GM23338 (cell line): ENCODE measurements around the gene LIMCH1. TPM values are rescaled to one million over a fixed set of nuclear protein-coding genes. Genes with fewer than 3 reads are reported as not detected.

Experiments
- ATAC-seq: fragments of 200-7000 bp; cut with Tn5 transposase; 3 replicates; pipeline ENCODE4 v1.9.1; 2020
- DNase-seq: peaks from one replicate; pipeline ENCODE4 v3.0.0-alpha.2; 2015; ENCODE audit warnings: low spot score
- H2AFZ ChIP-seq: fragments of 200-600 bp; sonication (generic); 2 replicates; pipeline ENCODE4 v1.8.0; 2016; ENCODE audit warnings: antibody characterized with exemption, mild to moderate bottlenecking, moderate library complexity
- H3F3A ChIP-seq: fragments of 200-600 bp; sonication (generic); replicated peaks from 2 replicates; pipeline ENCODE4 v1.8.0; 2017; ENCODE audit warnings: antibody characterized with exemption, mixed run types, low read depth
- H3K27ac ChIP-seq: fragments of 200-600 bp; sonication (generic); 2 replicates; pipeline ENCODE4 v1.6.1; 2016; ENCODE audit warnings: low read depth
- H3K27me3 ChIP-seq: fragments of 200-600 bp; sonication (generic); 2 replicates; pipeline ENCODE4 v1.8.0; 2016; ENCODE audit warnings: mild to moderate bottlenecking, mixed run types, moderate library complexity; ENCODE audit not compliant: insufficient read depth
- H3K36me3 ChIP-seq: fragments of 200-600 bp; sonication (generic); 2 replicates; pipeline ENCODE4 v1.8.0; 2016; ENCODE audit warnings: mild to moderate bottlenecking; ENCODE audit not compliant: insufficient read depth
- H3K4me1 ChIP-seq: fragments of 200-600 bp; sonication (generic); 2 replicates; pipeline ENCODE4 v1.8.0; 2016; ENCODE audit warnings: mild to moderate bottlenecking, moderate library complexity; ENCODE audit not compliant: insufficient read depth
- H3K4me2 ChIP-seq: fragments of 200-600 bp; sonication (generic); 2 replicates; pipeline ENCODE4 v1.7.1; 2017; ENCODE audit warnings: mixed run types
- H3K4me3 ChIP-seq: fragments of 200-600 bp; sonication (generic); 2 replicates; pipeline ENCODE4 v1.6.1; 2016; ENCODE audit warnings: mixed run types
- H3K79me2 ChIP-seq: fragments of 200-600 bp; sonication (generic); replicated peaks from 2 replicates; pipeline ENCODE4 v1.8.0; 2017; ENCODE audit warnings: mild to moderate bottlenecking; ENCODE audit not compliant: insufficient read depth
- H3K9me2 ChIP-seq: fragments of 200-600 bp; sonication (generic); 2 replicates; pipeline ENCODE4 v1.8.0; 2017; ENCODE audit not compliant: insufficient read depth
- H4K20me1 ChIP-seq: fragments of 200-600 bp; sonication (generic); replicated peaks from 2 replicates; pipeline ENCODE4 v1.8.0; 2017; ENCODE audit warnings: mild to moderate bottlenecking; ENCODE audit not compliant: insufficient read depth
- H3K27ac Mint-ChIP-seq: 2 replicates; pipeline ENCODE4 v1.8.0; 2020; ENCODE audit warnings: inconsistent platforms, mild to moderate bottlenecking, moderate library complexity, mixed read lengths
- H3K27me3 Mint-ChIP-seq: 3 replicates; pipeline ENCODE4 v1.8.0; 2022; ENCODE audit warnings: low read depth, mild to moderate bottlenecking, moderate library complexity, mixed read lengths, inconsistent platforms; ENCODE audit not compliant: insufficient read depth, poor library complexity
- H3K36me3 Mint-ChIP-seq: 3 replicates; pipeline ENCODE4 v1.8.0; 2021; ENCODE audit warnings: low read depth, mild to moderate bottlenecking, inconsistent platforms, moderate library complexity, mixed read lengths
- H3K4me1 Mint-ChIP-seq: 3 replicates; pipeline ENCODE4 v1.8.0; 2020; ENCODE audit warnings: mild to moderate bottlenecking, inconsistent platforms, mixed read lengths
- H3K4me3 Mint-ChIP-seq: 3 replicates; pipeline ENCODE4 v1.8.0; 2021; ENCODE audit warnings: moderate library complexity, mild to moderate bottlenecking, inconsistent platforms, mixed read lengths
- H3K9me3 Mint-ChIP-seq: 3 replicates; pipeline ENCODE4 v1.8.0; 2020; ENCODE audit warnings: moderate library complexity, mild to moderate bottlenecking, inconsistent platforms, mixed read lengths
- CTCF ChIP-seq, 2 experiments: fragments of 200-600 bp in 1 of 2; sonication (generic) in 1 of 2; conservative IDR thresholded peaks; 2 replicates each; pipeline versions ENCODE4 v1.5.1 to v1.6.1; 2016 to 2017; ENCODE audit warnings: antibody characterized with exemption in 2 of 2, low read depth in 2 of 2, mild to moderate bottlenecking in 2 of 2, moderate library complexity in 1 of 2
- EZH2 ChIP-seq: fragments of 200-600 bp; sonication (generic); IDR thresholded peaks from one replicate; pipeline ENCODE4 v1.8.0; 2017; ENCODE audit warnings: antibody characterized with exemption, mild to moderate bottlenecking, low read depth; ENCODE audit not compliant: unreplicated experiment
- EZH2phosphoT487 ChIP-seq: fragments of 200-600 bp; sonication (generic); IDR thresholded peaks from one replicate; pipeline ENCODE4 v1.8.1; 2018; ENCODE audit warnings: antibody characterized with exemption; ENCODE audit not compliant: unreplicated experiment
- JUNB ChIP-seq: IDR thresholded peaks from one replicate; pipeline ENCODE4 v1.6.1; 2016; ENCODE audit warnings: antibody characterized with exemption; ENCODE audit not compliant: unreplicated experiment
- POLR2AphosphoS5 ChIP-seq: IDR thresholded peaks from 2 replicates; pipeline ENCODE4 v1.6.1; 2016; ENCODE audit warnings: antibody characterized with exemption, low read depth
- ZNF114 ChIP-seq: fragments of 250-450 bp; sonication (Bioruptor Pico); IDR thresholded peaks from 2 replicates; pipeline ENCODE4 v1.5.0; 2020; ENCODE audit warnings: mild to moderate bottlenecking, moderate library complexity
- polyA plus RNA-seq: library from polyadenylated mRNA; unstranded; fragments of >200 nt; fragmentation: Nextera tagmentation; extraction: Ambion mirVana; gene quantifications from 2 replicates; pipeline ENCODE4 v1.2.1, GENCODE V29; 2016
- total RNA-seq: library from RNA; depleted of rRNA; stranded (reverse); fragments of >200 nt; shearing (Covaris generic); gene quantifications from 2 replicates; pipeline ENCODE4 v1.2.3, GENCODE V29; 2014
- TF ChIP-seq, protein P1 (sequence below): fragments of 250-450 bp; sonication (Bioruptor Pico); IDR thresholded peaks from 2 replicates; pipeline ENCODE4 v1.5.0; 2020; ENCODE audit warnings: mild to moderate bottlenecking, moderate library complexity

The LIMCH1 gene
- total and polyA plus RNA-seq, 2 experiments from 2014 or later, result 1.5 TPM

- H3K9me3 Mint-ChIP-seq, result peaks cover 13% of the 10 kb centered on the region; the same call in 2 of the 3 replicates
Measured at GRCh38 chr4:41744572-41745291, 206.8 kb downstream of the LIMCH1 start.

DNA sequence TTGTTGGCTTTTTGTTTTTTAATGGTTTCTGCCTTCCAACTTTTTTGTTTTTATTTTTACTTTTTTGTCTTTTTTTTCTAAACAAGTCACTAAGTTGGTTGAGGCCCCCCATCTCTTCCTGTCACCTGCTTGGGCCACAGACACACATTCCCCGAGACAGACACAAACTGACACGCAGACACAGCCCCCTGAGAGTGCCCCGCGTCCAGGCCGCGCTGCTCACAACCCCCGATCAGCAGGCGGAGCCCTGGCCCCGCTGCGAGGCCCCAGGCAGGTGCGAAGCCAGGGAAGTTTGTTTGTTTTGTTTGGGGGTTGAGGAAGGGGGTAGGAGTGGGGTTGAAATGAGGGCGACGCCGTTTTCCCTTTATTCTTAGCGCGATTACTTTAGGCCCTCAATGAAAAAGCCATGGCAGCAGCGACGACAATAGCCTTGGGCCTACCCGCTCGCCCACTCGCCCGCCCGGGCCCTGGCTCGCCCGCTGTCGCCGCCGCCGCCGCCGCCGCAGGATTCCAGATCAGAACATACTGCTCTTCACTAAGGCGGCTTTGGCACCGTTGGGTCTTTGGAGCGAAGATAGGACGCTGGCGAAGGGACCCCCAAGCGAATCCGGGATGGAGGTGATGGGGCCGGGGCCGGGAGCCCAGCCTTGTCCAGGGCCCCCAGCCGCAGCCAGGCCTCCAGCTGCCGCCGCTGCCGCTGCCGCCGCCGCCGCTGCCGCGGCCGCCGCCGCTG lies 207.5 kb downstream of the LIMCH1 start:
- peak overlapping the region; percentile 47 for H3K4me3 ChIP-seq
- H3F3A ChIP-seq, result peaks cover 26% of the 10 kb centered on the region
- peaks cover 34% of the 10 kb centered on the region for H4K20me1 ChIP-seq
- peaks cover 100% of the 10 kb centered on the region for H3K27me3 ChIP-seq
- no peak overlapping the region for H3K27ac ChIP-seq
- no peak overlapping the region for H3K27ac Mint-ChIP-seq
- H3K79me2 ChIP-seq, result no peaks in the 10 kb centered on the region
- no peak overlapping the region for H2AFZ ChIP-seq
- no peaks in the 10 kb centered on the region; the same call in 2 of the 3 replicates for H3K36me3 Mint-ChIP-seq
- peaks cover 13% of the 10 kb centered on the region; the same call in 2 of the 3 replicates for H3K9me3 Mint-ChIP-seq
- H3K4me3 Mint-ChIP-seq, result peak overlapping the region; percentile 57
- H3K36me3 ChIP-seq, result no peaks in the 10 kb centered on the region
- H3K4me1 ChIP-seq, result peaks cover 55% of the 10 kb centered on the region
- ATAC-seq, result peak; percentile 24
- H3K4me2 ChIP-seq, result peak overlapping the region; percentile 74
- peak; percentile 97 for TF ChIP-seq EZH2phosphoT487
- no peak for TF ChIP-seq JUNB
- peak in 1 of 2 experiments; percentile 26; a peak in 1 of 4 replicates for TF ChIP-seq CTCF (conservative IDR thresholded peaks at IDR 0.05; ENCODE audit: low read depth in 2 of 2)
- peak; percentile 98 for TF ChIP-seq EZH2
- no peak for TF ChIP-seq ZNF114 (CRISPR knock-in tag)
- TF ChIP-seq, protein P1, sequence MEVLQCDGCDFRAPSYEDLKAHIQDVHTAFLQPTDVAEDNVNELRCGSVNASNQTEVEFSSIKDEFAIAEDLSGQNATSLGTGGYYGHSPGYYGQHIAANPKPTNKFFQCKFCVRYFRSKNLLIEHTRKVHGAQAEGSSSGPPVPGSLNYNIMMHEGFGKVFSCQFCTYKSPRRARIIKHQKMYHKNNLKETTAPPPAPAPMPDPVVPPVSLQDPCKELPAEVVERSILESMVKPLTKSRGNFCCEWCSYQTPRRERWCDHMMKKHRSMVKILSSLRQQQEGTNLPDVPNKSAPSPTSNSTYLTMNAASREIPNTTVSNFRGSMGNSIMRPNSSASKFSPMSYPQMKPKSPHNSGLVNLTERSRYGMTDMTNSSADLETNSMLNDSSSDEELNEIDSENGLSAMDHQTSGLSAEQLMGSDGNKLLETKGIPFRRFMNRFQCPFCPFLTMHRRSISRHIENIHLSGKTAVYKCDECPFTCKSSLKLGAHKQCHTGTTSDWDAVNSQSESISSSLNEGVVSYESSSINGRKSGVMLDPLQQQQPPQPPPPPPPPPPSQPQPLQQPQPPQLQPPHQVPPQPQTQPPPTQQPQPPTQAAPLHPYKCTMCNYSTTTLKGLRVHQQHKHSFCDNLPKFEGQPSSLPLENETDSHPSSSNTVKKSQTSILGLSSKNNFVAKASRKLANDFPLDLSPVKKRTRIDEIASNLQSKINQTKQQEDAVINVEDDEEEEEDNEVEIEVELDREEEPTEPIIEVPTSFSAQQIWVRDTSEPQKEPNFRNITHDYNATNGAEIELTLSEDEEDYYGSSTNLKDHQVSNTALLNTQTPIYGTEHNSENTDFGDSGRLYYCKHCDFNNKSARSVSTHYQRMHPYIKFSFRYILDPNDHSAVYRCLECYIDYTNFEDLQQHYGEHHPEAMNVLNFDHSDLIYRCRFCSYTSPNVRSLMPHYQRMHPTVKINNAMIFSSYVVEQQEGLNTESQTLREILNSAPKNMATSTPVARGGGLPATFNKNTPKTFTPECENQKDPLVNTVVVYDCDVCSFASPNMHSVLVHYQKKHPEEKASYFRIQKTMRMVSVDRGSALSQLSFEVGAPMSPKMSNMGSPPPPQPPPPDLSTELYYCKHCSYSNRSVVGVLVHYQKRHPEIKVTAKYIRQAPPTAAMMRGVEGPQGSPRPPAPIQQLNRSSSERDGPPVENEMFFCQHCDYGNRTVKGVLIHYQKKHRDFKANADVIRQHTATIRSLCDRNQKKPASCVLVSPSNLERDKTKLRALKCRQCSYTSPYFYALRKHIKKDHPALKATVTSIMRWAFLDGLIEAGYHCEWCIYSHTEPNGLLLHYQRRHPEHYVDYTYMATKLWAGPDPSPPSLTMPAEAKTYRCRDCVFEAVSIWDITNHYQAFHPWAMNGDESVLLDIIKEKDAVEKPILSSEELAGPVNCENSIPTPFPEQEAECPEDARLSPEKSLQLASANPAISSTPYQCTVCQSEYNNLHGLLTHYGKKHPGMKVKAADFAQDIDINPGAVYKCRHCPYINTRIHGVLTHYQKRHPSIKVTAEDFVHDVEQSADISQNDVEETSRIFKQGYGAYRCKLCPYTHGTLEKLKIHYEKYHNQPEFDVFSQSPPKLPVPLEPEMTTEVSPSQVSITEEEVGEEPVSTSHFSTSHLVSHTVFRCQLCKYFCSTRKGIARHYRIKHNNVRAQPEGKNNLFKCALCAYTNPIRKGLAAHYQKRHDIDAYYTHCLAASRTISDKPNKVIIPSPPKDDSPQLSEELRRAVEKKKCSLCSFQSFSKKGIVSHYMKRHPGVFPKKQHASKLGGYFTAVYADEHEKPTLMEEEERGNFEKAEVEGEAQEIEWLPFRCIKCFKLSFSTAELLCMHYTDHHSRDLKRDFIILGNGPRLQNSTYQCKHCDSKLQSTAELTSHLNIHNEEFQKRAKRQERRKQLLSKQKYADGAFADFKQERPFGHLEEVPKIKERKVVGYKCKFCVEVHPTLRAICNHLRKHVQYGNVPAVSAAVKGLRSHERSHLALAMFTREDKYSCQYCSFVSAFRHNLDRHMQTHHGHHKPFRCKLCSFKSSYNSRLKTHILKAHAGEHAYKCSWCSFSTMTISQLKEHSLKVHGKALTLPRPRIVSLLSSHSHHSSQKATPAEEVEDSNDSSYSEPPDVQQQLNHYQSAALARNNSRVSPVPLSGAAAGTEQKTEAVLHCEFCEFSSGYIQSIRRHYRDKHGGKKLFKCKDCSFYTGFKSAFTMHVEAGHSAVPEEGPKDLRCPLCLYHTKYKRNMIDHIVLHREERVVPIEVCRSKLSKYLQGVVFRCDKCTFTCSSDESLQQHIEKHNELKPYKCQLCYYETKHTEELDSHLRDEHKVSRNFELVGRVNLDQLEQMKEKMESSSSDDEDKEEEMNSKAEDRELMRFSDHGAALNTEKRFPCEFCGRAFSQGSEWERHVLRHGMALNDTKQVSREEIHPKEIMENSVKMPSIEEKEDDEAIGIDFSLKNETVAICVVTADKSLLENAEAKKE (CRISPR knock-in tag), result no peak
- H3K9me2 ChIP-seq, result no peaks in the 10 kb centered on the region
- peaks cover 44% of the 10 kb centered on the region for H3K4me1 Mint-ChIP-seq
- peaks cover 98% of the 10 kb centered on the region for H3K27me3 Mint-ChIP-seq
- DNase-seq, result peak; percentile 66

More at GRCh38 chr4:41744572-41745291, 206.8 kb downstream of the LIMCH1 start:
- Mint-ChIP-seq H3K4me3 (peak overlapping the region; percentile 57; the same call in 2 of the 3 replicates), H3K36me3 (no peaks in the 10 kb centered on the region; the same call in 2 of the 3 replicates), H3K4me1 (peaks cover 39% of the 10 kb centered on the region), H3K27me3 (peaks cover 97% of the 10 kb centered on the region), H3K27ac (no peak overlapping the region)
- DNase-seq, result peak; percentile 36
- Histone ChIP-seq H3K27ac (no peak overlapping the region), H3K9me2 (no peaks in the 10 kb centered on the region), H3K4me2 (peak overlapping the region; percentile 74; the same call in 1 of the 2 replicates), H3K4me1 (peaks cover 48% of the 10 kb centered on the region), H4K20me1 (peaks cover 27% of the 10 kb centered on the region), H3F3A (peaks cover 20% of the 10 kb centered on the region), H3K4me3 (peak overlapping the region; percentile 47), H3K36me3 (no peaks in the 10 kb centered on the region), H2AFZ (no peak overlapping the region), H3K79me2 (no peaks in the 10 kb centered on the region), H3K27me3 (peaks cover 100% of the 10 kb centered on the region)
- TF ChIP-seq EZH2 (peak; percentile 98), EZH2phosphoT487 (peak; percentile 94), POLR2AphosphoS5 (no peak)
- no peak for ATAC-seq
